Measurements from ENCODE around the gene OPRL1. TPM values are rescaled to one million over a fixed set of nuclear protein-coding genes. Genes with fewer than 3 reads are reported as not detected.

The OPRL1 gene
- total and polyA plus RNA-seq, 2 of the 8 experiments (the other 6 are each of a cell fraction or from before 2014, with no cell fraction given) = 0.63 to 0.98 TPM

DNA sequence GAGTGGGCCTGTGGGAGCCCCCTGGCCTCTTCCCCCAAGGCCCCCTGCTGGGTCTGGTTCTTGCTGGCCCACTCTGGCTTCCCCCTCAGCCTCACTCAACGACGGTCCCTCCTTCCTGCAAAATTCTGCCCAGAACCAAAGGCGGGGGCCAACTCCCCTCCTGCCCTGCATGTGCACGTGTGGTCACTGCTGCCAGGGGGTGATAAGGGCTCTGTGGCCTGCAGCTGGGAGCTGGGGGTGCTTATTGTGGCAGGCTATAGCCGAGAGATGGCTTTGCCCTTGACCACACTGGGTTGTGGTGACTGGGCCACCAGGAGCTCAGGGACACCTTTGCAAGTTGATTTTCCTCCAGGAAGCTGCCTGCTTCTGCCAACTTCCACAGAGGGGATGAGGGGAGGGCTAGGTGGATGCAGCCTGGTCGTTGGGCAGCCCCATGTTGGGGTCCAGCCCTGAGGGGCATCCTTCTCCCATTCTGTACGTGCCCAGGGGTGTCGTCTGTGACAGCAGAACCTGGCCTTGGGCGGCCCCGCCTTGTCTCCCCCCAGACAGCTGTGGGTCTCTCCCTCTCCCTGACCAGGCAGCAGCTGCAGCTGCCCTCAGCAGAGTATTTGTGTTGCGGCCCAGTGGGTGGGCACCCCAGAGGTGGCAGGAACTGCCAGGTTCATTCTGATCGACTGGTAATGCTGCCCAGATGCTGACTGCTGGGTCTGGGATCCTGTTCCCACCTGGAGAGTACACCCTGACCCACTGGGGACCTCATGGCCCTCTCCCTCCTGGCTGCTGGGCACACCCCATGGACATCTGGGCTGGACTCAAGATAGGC, 11.3 kb upstream of the OPRL1 start:
- FAIRE-seq = no peak
- H3K23me2 ChIP-seq (ENCODE audit: low read depth, low read length) = peaks cover 2% of the 10 kb centered on the region; the same call in 1 of the 2 replicates
- TF ChIP-seq GABPA (IDR thresholded peaks at IDR 0.05; ENCODE audit: borderline replicate concordance, insufficient read depth, low read length) (no peak), PHF8 (conservative IDR thresholded peaks at IDR 0.05; ENCODE audit: low read depth, low read length) (no peak), SP1 (IDR thresholded peaks at IDR 0.05; ENCODE audit: low read depth, low read length) (no peak), BCL11A (IDR thresholded peaks at IDR 0.05; ENCODE audit: low read depth in 2 of 2, low read length in 2 of 2) (no peak), YY1 (IDR thresholded peaks at IDR 0.05; ENCODE audit: low read depth, low read length) (no peak), E2F6 (IDR thresholded peaks at IDR 0.05) (no peak)

More for the DNA sequence above, 11.3 kb upstream of the OPRL1 start:
- no peak overlapping the region for H3K27ac ChIP-seq (ENCODE audit: low read depth, low read length)
- no peak overlapping the region for H4K8ac ChIP-seq (ENCODE audit: extremely low read depth, insufficient read depth, low read length)
- H3K9me3 ChIP-seq (ENCODE audit: insufficient read depth in 2 of 2, low read depth in 1 of 2, low read length in 1 of 2) = no peaks in the 10 kb centered on the region
- H2AFZ ChIP-seq (ENCODE audit: low read length) = no peak overlapping the region
- ChIA-PET POLR2A (ENCODE audit: partially characterized antibody) (interaction anchor here (1.1 to 1.9 kb wide), 3 partner anchors 9 to 16 kb away, joined by 4 to 6 read pairs (median 5); partner anchors contain the start of gene LKAAEAR1), CTCF (ENCODE audit: partially characterized antibody) (interaction anchor here (0.5 to 3.1 kb wide), 12 partner anchors 11 to 1198 kb away, joined by 3 to 33 read pairs (median 5); partner anchors contain the start of genes C20orf204, LKAAEAR1, OPRL1 and RGS19)
- H3K14ac ChIP-seq (ENCODE audit: insufficient read length) = no peak overlapping the region
- H3K4ac ChIP-seq (replicated peaks; ENCODE audit: insufficient read length, low read depth, low read length) = peak overlapping the region; percentile 21
- no peak overlapping the region for H3K56ac ChIP-seq (replicated peaks; ENCODE audit: insufficient read length, low read depth, low read length)
- H3K4me3 ChIP-seq (ENCODE audit: extremely low read depth in 1 of 4, insufficient read depth in 2 of 4, low read depth in 3 of 4, low read length in 4 of 4) = no peak overlapping the region
- H2BK120ac ChIP-seq (replicated peaks; ENCODE audit: low read depth, low read length) = no peak overlapping the region
- no peak overlapping the region for H2BK20ac ChIP-seq (ENCODE audit: low read length)
- H3K79me2 ChIP-seq (ENCODE audit: control insufficient read depth in 1 of 2, insufficient read depth in 2 of 2, low read length in 2 of 2) = no peaks in the 10 kb centered on the region
- no peak overlapping the region for H3K4me2 ChIP-seq (ENCODE audit: insufficient read depth in 1 of 2, low read depth in 2 of 2, low read length in 2 of 2)
- peaks cover 2 to 10% of the 10 kb centered on the region in 2 experiments for H4K20me1 ChIP-seq (replicated peaks in 1 of 2; ENCODE audit: control insufficient read depth in 1 of 2, insufficient read depth in 2 of 2, low read length in 2 of 2)
- H3K18ac ChIP-seq (ENCODE audit: extremely low read depth, low read length) = no peak overlapping the region
- no peak overlapping the region for H4K5ac ChIP-seq (ENCODE audit: insufficient read length, low read depth, low read length)
- H2BK5ac ChIP-seq (ENCODE audit: low read depth, low read length) = no peak overlapping the region
- H2AK5ac ChIP-seq (ENCODE audit: low read depth, low read length) = peak overlapping the region; percentile 90; the same call in 1 of the 2 replicates
- DNase-seq (ENCODE audit: low read depth in 1 of 2, low spot score in 2 of 2) = no peak
- H3K79me1 ChIP-seq (ENCODE audit: low read depth, low read length) = 0 out of 2 replicates have a peak, but pooled peaks cover 3% of the 10 kb centered on the region
- H4K91ac ChIP-seq (replicated peaks; ENCODE audit: insufficient read length, low read length) = peak overlapping the region; percentile 27
- WGBS, 2 experiments (ENCODE audit: extremely low coverage in 1 of 2, insufficient coverage in 1 of 2, insufficient read length in 1 of 2, insufficient replicate concordance in 2 of 2, low coverage in 1 of 2, low lambda C conversion rate in 2 of 2, missing lambda C conversion rate in 1 of 2) = 89% methylated on average over 12 of the region's 12 CpGs; no CpG with 5 or more reads in 1 of the 2 experiments
- no peaks in the 10 kb centered on the region for H3K27me3 ChIP-seq (replicated peaks in 1 of 4; ENCODE audit: control insufficient read depth in 3 of 4, extremely low read depth in 1 of 4, insufficient read depth in 3 of 4, low read length in 3 of 4)
- no peak overlapping the region for H3K9ac ChIP-seq (replicated peaks in 1 of 4; ENCODE audit: extremely low read depth in 1 of 4, low read depth in 3 of 4, low read length in 3 of 4)
- H3K36me3 ChIP-seq (ENCODE audit: control insufficient read depth in 2 of 4, insufficient read depth in 4 of 4, low read length in 3 of 4) = peaks cover 0 to 4% (median 1%) of the 10 kb centered on the region in 4 experiments; a peak in 2 of 8 replicates
- 0 out of 2 replicates have a peak overlapping the region, but pooled peaks have one; percentile 44 for H2BK12ac ChIP-seq (ENCODE audit: low read depth, low read length)
- H3K4me1 ChIP-seq (replicated peaks in 1 of 4; ENCODE audit: control insufficient read depth in 3 of 4, insufficient read depth in 4 of 4, low read length in 3 of 4) = peaks cover 3 to 20% (median 7%) of the 10 kb centered on the region in 4 experiments
- H3K23ac ChIP-seq (ENCODE audit: insufficient read length) = no peak overlapping the region
- no peak overlapping the region for H2BK15ac ChIP-seq (ENCODE audit: low read length)
